ENCODE data around the gene CLEC4M.

- no peak for TF ChIP-seq MAX (IDR thresholded peaks at IDR 0.05)
- no peak for TF ChIP-seq GABPA (IDR thresholded peaks at IDR 0.05 in 1 of 2, conservative IDR thresholded peaks at IDR 0.05 in 1 of 2)
- no peak for TF ChIP-seq JUND (IDR thresholded peaks at IDR 0.05)
- TF ChIP-seq CTCF (IDR thresholded peaks at IDR 0.05; ENCODE audit: low read depth, low read length, missing input control): no peak
- TF ChIP-seq REST (IDR thresholded peaks at IDR 0.05): no peak
- TF ChIP-seq RAD21 (IDR thresholded peaks at IDR 0.05): no peak
- no peak for TF ChIP-seq SP1 (IDR thresholded peaks at IDR 0.05)
Observed at GRCh38 chr19:7734220-7735203, 28.5 kb upstream of the CLEC4M start.

Measured in liver (tissue), 3 donors.